8988T (cell line): ENCODE data around the gene ZSCAN5B.
"Not testable (repeated sequence)": the region's sequence is repeated elsewhere in the genome, so short reads cannot be mapped to it uniquely, and the experiment has no call there.

Source experiments
- DNase-seq: peaks from one replicate; pipeline ENCODE4 v3.0.0; 2011

The ZSCAN5B gene, protein sequence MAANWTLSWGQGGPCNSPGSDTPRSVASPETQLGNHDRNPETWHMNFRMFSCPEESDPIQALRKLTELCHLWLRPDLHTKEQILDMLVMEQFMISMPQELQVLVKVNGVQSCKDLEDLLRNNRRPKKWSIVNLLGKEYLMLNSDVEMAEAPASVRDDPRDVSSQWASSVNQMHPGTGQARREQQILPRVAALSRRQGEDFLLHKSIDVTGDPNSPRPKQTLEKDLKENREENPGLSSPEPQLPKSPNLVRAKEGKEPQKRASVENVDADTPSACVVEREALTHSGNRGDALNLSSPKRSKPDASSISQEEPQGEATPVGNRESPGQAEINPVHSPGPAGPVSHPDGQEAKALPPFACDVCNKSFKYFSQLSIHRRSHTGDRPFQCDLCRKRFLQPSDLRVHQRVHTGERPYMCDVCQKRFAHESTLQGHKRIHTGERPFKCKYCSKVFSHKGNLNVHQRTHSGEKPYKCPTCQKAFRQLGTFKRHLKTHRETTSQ

GRCh38 chr19:56197646-56198045, at the start of gene ZSCAN5B:
Gene ZSCAN5B, minus strand, starts transcription at chr19:56197783. Its CDS starts 4,731 bp downstream, at chr19:56193052.
- DNase-seq = not testable (repeated sequence)

DNA sequence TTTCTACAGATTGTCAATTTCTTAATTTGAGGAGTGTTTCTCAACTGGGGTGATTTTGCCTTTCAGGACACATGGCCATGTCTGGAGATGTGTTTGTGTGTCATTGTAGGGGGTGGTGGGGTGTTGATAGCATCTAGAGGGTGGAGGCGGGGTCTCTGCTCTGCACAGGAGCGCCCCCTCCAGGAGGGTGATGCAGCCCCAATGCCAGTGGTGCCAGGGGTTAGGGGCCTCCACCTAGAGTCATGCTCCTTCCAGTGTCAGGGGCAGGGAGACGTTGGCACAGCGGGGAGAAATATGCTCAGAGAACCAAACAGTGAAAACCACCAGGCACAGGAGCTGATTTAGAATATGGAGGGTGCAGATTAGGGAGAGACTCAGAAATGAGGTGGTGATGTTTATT, 48.2 kb upstream of the ZSCAN5B start:
- not testable (repeated sequence) for DNase-seq

- DNase-seq = peak; percentile 41
Measured at GRCh38 chr19:56245121-56245740, 47.6 kb upstream of the ZSCAN5B start.

DNA sequence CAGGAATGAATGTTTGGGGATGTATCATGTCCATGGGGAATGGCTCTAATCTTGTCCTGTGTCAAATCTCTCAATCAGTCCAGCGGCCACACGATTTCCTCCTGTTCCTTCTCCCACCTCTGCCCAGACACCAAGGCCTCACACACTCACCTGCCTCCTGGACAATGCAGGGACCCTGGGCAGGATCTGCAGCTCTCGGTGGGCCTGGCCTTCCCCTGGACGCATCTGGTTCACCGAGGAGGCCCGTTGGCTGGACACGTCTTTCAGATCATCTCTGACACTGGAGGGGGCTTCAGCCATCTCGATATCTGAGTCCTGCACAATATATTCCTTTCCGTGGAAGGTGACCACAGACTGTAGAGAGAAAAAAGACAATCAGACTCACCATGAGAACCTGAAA, 25.9 kb upstream of the ZSCAN5B start:
- no peak for DNase-seq

GRCh38 chr19:56222901-56223300, 25.3 kb upstream of the ZSCAN5B start:
- no peak for DNase-seq

- no peak for DNase-seq
Measured at GRCh38 chr19:56221851-56222250, 24.3 kb upstream of the ZSCAN5B start.

DNA sequence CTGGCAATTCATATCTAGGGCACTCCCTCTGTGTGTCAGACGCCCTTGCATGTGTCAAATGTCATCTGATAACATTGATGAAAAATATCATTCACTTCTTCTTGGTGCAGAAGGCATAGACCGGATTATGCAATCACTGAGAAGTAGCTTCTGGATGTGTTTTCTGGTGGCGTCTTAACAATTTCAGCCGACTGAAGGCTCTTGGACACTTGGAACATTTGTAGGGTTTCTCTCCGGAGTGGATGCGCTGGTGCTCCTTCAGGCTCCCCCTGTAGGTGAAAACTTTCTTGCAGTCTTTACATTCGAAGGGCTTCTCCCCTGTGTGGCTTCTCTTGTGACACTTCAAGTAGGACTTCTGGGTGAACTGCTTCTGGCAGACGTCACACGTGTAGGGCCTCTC, 23.9 kb upstream of the ZSCAN5B start:
- DNase-seq = not testable (repeated sequence)

- DNase-seq = no peak
Measured at GRCh38 chr19:56218961-56219360, 21.4 kb upstream of the ZSCAN5B start.

DNA sequence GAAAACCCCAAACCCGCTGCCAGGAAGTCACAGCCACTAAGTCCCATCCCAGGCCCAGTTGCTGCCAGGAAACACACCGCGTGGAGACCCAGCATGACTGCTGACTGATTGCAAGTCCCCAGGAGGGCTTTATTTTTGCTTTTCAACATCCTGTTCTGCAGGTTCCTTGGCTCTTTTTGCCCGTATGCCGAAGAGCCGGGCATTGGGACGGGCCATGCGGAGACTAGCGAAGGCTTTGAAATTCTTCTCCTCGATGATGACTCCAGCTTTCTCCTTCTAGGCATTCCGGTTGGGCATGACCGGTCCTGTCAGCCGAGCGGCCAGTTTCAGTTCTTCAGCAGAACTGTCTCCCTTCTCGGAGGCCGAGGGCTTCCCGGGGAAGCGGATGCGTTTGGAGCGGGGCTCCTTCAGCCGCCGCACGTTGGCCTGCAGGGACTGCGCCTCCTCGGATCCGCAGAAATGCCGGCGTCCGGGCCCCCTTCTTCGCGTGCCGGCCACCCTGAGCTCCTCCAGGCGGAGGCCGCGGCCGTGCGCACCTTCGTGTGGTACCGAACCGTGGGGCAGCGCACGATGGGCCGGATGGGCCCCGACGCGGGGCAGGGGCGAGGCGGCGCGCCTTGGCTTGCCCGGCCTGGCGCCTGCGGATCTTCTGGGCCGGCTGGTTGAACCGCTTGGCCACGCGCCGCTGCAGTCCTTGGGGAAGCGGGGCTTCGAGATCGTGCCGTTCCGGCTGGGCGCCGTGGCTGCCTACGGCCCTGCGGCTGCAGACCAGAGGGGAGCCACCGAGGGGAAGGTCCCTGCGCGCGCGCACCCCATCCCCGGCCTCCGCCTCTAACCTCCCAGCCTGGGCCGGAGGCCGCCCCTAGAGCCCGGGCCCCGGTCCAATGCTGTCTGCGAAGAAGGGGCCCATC, 19.7 kb upstream of the ZSCAN5B start:
- DNase-seq = no peak

- DNase-seq = no peak
Measured at GRCh38 chr19:56211718-56212117, 14.1 kb upstream of the ZSCAN5B start.

GRCh38 chr19:56210036-56210435, 12.5 kb upstream of the ZSCAN5B start:
- DNase-seq = not testable (repeated sequence)

GRCh38 chr19:56209091-56209490, 11.5 kb upstream of the ZSCAN5B start:
- DNase-seq = no peak

DNA sequence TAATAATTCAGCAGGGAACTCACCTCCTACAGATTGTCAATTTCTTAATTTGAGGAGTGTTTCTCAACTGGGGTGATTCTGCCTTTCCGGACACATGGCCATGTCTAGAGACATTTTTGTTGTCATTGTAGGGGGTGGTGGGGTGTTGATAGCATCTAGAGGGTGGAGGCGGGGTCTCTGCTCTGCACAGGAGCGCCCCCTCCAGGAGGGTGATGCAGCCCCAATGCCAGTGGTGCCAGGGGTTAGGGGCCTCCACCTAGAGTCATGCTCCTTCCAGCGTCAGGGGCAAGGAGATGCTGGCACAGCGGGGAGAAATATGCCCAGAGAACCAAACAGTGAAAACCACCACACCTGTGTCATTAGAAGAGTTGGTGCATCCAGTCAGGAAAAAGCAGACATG, 10.0 kb upstream of the ZSCAN5B start:
- DNase-seq = not testable (repeated sequence)

- DNase-seq = no peak
Measured at GRCh38 chr19:56201973-56202372, 4.4 kb upstream of the ZSCAN5B start, which contains the start of gene ZSCAN5C. Gene ZSCAN5C, plus strand, starts transcription at chr19:56202273. Its CDS starts 3,641 bp downstream, at chr19:56205914.

DNA sequence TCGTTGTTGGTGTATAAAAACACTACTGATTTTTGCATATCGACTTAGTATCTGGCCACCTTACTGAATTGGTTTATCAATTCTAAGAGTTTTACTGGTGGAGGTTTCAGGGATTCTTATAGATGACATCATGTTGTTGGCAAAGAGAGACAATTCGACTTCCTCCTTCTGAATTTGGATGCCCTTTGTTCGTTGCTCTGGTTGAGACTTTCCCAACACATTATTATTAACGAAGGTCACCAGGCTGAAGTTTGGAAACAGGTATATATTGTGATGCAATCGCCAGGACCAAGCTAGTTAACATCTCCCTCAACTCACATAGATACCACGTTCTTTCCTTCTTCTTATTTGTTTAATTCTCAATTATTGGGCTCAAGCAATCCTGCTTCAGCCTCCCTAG, 2.1 kb upstream of the ZSCAN5B start:
- DNase-seq = no peak

- no peak for DNase-seq
Measured at GRCh38 chr19:56193981-56194640, 3.5 kb downstream of the ZSCAN5B start.

- no peak for DNase-seq
Measured at GRCh38 chr19:56191711-56192110, 5.9 kb downstream of the ZSCAN5B start.

- DNase-seq = no peak
Measured at GRCh38 chr19:56191115-56191514, 6.5 kb downstream of the ZSCAN5B start.

GRCh38 chr19:56189785-56190184, 7.8 kb downstream of the ZSCAN5B start:
- DNase-seq = no peak

DNA sequence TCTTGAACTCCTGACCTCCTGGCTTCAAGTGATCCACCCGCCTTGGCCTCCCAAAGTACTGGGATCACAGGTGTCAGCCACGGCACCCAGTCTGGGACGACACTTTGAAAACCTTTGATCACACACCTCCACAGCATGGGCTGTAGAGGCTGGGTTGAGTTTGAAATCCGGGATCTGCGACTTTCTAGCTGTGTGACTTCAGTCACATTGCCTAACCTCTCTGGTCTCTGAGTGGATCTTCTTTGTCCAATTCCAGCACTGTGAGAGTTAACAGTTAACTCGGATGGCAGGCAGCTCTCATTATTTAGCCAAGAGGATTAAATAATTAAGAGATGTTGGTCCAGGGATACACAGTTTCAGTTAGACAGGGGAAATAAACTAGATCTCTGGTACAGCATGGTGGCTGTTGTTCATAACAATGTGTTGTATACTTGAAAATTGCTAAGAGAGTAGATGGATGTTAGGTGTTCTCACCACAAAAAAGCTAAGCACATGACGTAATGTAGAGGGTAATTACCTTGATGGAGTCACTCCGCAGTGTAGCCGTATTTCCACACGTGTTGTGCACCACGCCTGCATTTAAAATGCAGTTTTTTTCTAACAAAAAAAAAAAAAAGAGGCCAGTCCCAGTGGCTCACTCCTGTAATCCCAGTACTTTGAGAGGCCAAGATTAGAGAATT, 19.9 kb downstream of the ZSCAN5B start:
- DNase-seq = no peak

- no peak for DNase-seq
Measured at GRCh38 chr19:56176881-56177280, 20.7 kb downstream of the ZSCAN5B start.

DNA sequence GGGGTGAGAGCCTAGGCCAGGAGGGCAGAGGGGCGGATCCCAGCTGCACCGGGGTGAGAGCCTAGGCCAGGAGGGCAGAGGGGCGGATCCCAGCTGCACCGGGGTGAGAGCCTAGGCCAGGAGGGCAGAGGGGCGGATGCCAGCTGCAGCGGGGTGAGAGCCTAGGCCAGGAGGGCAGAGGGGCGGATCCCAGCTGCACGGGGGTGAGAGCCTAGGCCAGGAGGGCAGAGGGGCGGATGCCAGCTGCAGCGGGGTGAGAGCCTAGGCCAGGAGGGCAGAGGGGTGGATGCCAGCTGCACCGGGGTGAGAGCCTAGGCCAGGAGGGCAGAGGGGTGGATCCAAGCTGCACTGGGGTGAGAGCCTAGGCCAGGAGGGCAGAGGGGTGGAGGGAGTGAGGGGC, 21.3 kb downstream of the ZSCAN5B start:
- not testable (repeated sequence) for DNase-seq
